Hepatocyte (in vitro differentiated cells): ENCODE data around the gene LAMA1. TPM values are rescaled to one million over a fixed set of nuclear protein-coding genes. Genes with fewer than 3 reads are reported as not detected.

ENCODE experiments used
- DNase-seq: peaks from one replicate; pipeline ENCODE4 v3.0.0-alpha.2; 2016; ENCODE audit warnings: low spot score
- H2AFZ ChIP-seq: fragments of 200-600 bp; sonication (generic); 2 replicates; pipeline ENCODE4 v1.6.0; 2016; ENCODE audit warnings: antibody characterized with exemption, mild to moderate bottlenecking
- H3K27ac ChIP-seq: fragments of 200-600 bp; sonication (generic); 2 replicates; pipeline ENCODE4 v1.5.1; 2016; ENCODE audit warnings: mild to moderate bottlenecking
- H3K27me3 ChIP-seq: fragments of 200-600 bp; sonication (generic); 2 replicates; pipeline ENCODE4 v1.6.1; 2016
- H3K36me3 ChIP-seq: fragments of 200-600 bp; sonication (generic); replicated peaks from 2 replicates; pipeline ENCODE4 v1.5.1; 2016; ENCODE audit warnings: low read depth; ENCODE audit not compliant: insufficient read depth
- H3K4me1 ChIP-seq: fragments of 200-600 bp; sonication (generic); 2 replicates; pipeline ENCODE4 v1.5.1; 2016; ENCODE audit warnings: mild to moderate bottlenecking, moderate library complexity; ENCODE audit not compliant: insufficient read depth
- H3K4me2 ChIP-seq: fragments of 200-600 bp; sonication (generic); 2 replicates; pipeline ENCODE4 v1.6.0; 2016
- H3K4me3 ChIP-seq: fragments of 200-600 bp; sonication (generic); 2 replicates; pipeline ENCODE4 v1.5.1; 2016; ENCODE audit warnings: mild to moderate bottlenecking
- H3K79me2 ChIP-seq: fragments of 200-600 bp; sonication (generic); 2 replicates; pipeline ENCODE4 v1.6.0; 2017; ENCODE audit warnings: mild to moderate bottlenecking
- H3K9me2 ChIP-seq: fragments of 200-600 bp; sonication (generic); replicated peaks from 2 replicates; pipeline ENCODE4 v1.6.0; 2017; ENCODE audit warnings: mild to moderate bottlenecking; ENCODE audit not compliant: insufficient read depth
- H3K9me3 ChIP-seq: fragments of 200-600 bp; sonication (generic); 2 replicates; pipeline ENCODE4 v1.5.1; 2016; ENCODE audit warnings: low read depth, mild to moderate bottlenecking
- H4K20me1 ChIP-seq: fragments of 200-600 bp; sonication (generic); 2 replicates; pipeline ENCODE4 v1.6.0; 2016; ENCODE audit warnings: mild to moderate bottlenecking; ENCODE audit not compliant: insufficient read depth, poor library complexity, severe bottlenecking
- EZH2 ChIP-seq: fragments of 200-600 bp; sonication (generic); IDR thresholded peaks from 2 replicates; pipeline ENCODE4 v1.6.1; 2016; ENCODE audit warnings: antibody characterized with exemption, mild to moderate bottlenecking, borderline replicate concordance
- EZH2phosphoT487 ChIP-seq: fragments of 200-600 bp; sonication (generic); IDR thresholded peaks from one replicate; pipeline ENCODE4 v1.6.1; 2018; ENCODE audit warnings: antibody characterized with exemption, mild to moderate bottlenecking, low read depth, moderate library complexity; ENCODE audit not compliant: unreplicated experiment, severe bottlenecking
- WGBS: methylation state at CpG from one replicate; pipeline ENCODE4 v1.1.6; 2016; ENCODE audit warnings: low lambda C conversion rate; ENCODE audit errors: missing lambda C conversion rate; 5-methylcytosine and 5-hydroxymethylcytosine counted together
- polyA plus RNA-seq: library from polyadenylated mRNA; unstranded; fragments of >200 nt; fragmentation: Nextera tagmentation; extraction: Ambion mirVana; gene quantifications from 2 replicates; pipeline ENCODE4 v1.2.1, GENCODE V29; 2016
- total RNA-seq: library from RNA; depleted of rRNA; stranded (reverse); fragments of >200 nt; gene quantifications from 2 replicates; pipeline ENCODE4 v1.2.3, GENCODE V29; 2014
- TF ChIP-seq, protein P1 (sequence below): fragments of 200-600 bp; sonication (generic); IDR thresholded peaks from 2 replicates; pipeline ENCODE4 v1.5.1; 2016; ENCODE audit warnings: antibody characterized with exemption, mild to moderate bottlenecking; ENCODE audit not compliant: poor library complexity

The LAMA1 gene
- total and polyA plus RNA-seq, 2 experiments from 2014 or later: 27.7 to 52.7 TPM

DNA sequence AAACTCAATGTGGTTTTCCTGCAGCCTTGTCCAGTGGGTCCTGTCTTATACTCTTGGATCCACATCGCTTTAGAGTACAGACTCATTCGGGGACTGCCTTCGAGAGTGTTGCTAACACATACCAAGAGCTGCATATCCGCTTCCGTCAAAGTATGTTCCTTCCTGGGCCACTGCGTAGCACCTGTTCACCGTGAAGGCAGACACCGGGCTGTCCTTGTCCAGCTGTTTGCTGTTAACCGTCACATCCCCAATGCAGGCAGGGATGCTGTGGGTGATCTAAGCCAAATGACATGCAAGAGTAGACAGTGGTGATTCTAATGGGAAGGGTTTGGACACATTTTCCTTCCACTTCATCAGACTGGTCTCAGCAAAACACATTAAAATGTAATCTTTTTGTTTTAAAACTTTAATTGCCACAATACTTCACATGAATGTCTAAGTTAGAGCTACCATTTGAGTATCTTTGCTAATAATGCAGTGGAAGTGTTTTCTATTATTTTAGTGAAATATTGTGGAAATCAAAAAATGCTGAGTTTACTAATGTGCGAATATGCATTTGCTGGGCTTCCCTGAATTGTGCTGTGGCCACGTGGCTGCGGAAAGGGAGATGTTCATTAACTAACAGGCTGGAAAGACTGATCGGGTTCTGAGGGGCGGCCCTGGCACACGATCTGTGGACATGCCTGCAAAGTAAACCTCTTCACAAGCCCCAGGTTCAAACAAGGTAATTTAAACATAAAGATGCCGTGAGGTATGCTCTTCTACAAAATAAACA is 169.1 kb downstream of the LAMA1 start:
- TF ChIP-seq, protein P1, sequence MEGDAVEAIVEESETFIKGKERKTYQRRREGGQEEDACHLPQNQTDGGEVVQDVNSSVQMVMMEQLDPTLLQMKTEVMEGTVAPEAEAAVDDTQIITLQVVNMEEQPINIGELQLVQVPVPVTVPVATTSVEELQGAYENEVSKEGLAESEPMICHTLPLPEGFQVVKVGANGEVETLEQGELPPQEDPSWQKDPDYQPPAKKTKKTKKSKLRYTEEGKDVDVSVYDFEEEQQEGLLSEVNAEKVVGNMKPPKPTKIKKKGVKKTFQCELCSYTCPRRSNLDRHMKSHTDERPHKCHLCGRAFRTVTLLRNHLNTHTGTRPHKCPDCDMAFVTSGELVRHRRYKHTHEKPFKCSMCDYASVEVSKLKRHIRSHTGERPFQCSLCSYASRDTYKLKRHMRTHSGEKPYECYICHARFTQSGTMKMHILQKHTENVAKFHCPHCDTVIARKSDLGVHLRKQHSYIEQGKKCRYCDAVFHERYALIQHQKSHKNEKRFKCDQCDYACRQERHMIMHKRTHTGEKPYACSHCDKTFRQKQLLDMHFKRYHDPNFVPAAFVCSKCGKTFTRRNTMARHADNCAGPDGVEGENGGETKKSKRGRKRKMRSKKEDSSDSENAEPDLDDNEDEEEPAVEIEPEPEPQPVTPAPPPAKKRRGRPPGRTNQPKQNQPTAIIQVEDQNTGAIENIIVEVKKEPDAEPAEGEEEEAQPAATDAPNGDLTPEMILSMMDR: no peak
- H3K27me3 ChIP-seq: no peaks in the 10 kb centered on the region
- no peaks in the 10 kb centered on the region for H3K36me3 ChIP-seq
- H2AFZ ChIP-seq: no peak overlapping the region
- H3K9me2 ChIP-seq: no peaks in the 10 kb centered on the region
- H3K4me1 ChIP-seq: peaks cover 18% of the 10 kb centered on the region
- H3K4me2 ChIP-seq: no peak overlapping the region
- H3K4me3 ChIP-seq: no peak overlapping the region
- WGBS: 84% methylated on average over 16 of the region's 16 CpGs
- H3K27ac ChIP-seq: peak overlapping the region; percentile 40
- no peaks in the 10 kb centered on the region for H4K20me1 ChIP-seq
- H3K79me2 ChIP-seq: no peaks in the 10 kb centered on the region
- no peak for DNase-seq
- H3K9me3 ChIP-seq: no peaks in the 10 kb centered on the region

DNA sequence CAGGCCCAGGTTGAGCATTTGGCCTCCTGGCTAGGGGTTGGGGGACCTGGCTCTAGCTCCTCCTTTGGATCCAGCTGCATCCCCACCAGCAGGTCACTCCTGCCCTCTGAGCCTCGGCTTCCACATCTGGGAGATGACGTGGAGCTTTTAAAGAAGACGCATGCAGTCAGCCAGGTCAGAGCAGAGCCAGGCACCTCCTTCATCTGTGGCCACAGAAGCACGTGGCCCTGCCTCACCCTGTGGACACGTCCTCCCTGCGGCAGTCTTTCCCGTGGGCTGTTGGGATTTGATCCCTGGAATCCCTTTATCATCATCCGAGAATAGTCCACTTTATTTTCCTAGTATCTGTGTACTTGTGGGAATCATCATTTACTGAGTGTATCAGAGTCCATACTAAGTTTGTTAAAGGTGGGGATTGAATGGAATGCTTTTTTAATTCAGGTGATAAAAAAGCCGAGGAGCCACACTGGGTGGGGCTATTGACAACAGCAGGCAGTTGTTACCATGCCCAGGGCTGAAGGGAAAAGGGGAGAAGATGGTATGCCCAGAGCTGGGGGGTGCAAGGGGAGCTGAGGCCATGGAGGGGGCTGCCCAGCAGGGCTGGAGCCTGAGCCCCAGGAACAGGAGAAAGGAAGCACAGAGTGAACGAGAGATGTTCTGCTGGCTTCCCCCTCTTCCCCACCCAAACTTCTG is 170.1 kb downstream of the LAMA1 start:
- TF ChIP-seq EZH2 (no peak), EZH2phosphoT487 (no peak)
- TF ChIP-seq, protein P1: no peak
- no peak for DNase-seq
- Histone ChIP-seq H3K4me1 (peaks cover 18% of the 10 kb centered on the region), H3K9me3 (no peaks in the 10 kb centered on the region), H3K79me2 (no peaks in the 10 kb centered on the region), H3K4me3 (no peak overlapping the region), H3K27me3 (no peaks in the 10 kb centered on the region), H2AFZ (no peak overlapping the region), H3K4me2 (no peak overlapping the region), H3K9me2 (no peaks in the 10 kb centered on the region), H3K27ac (peak overlapping the region; percentile 9), H4K20me1 (no peaks in the 10 kb centered on the region), H3K36me3 (no peaks in the 10 kb centered on the region)
- 79% methylated on average over 10 of the region's 10 CpGs for WGBS

DNA sequence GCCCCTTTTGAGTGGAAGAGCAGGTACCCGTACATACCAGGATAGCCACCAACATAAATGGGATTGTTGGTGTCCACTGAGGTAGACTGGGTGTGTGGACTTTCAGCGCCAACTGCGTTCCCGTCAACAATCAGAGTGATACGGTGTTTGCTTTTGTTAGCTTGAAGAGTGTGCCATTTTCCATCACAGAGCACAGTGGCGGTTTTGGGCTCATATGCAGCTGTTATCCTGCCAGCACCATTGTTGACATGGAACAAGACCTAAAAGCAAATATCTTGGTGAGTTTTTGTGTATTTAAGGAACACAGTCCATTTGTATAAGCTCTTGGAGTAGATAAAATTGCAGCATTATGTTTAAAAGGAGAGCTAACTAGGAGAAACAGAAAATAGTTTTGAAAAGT is 174.5 kb downstream of the LAMA1 start:
- H3K27me3 ChIP-seq: no peaks in the 10 kb centered on the region
- TF ChIP-seq, protein P1: no peak
- TF ChIP-seq EZH2: no peak
- TF ChIP-seq EZH2phosphoT487: no peak
- no peaks in the 10 kb centered on the region for H4K20me1 ChIP-seq
- no peak overlapping the region for H2AFZ ChIP-seq
- H3K4me1 ChIP-seq: peaks cover 8% of the 10 kb centered on the region
- no peak overlapping the region for H3K27ac ChIP-seq
- DNase-seq: no peak
- no peak overlapping the region for H3K4me2 ChIP-seq
- no peak overlapping the region for H3K4me3 ChIP-seq
- H3K36me3 ChIP-seq: no peaks in the 10 kb centered on the region
- 76% methylated on average over 6 of the region's 6 CpGs for WGBS
- no peaks in the 10 kb centered on the region for H3K9me3 ChIP-seq
- no peaks in the 10 kb centered on the region for H3K79me2 ChIP-seq
- no peaks in the 10 kb centered on the region for H3K9me2 ChIP-seq
